HepG2 (cell line): ENCODE data around the gene LSR. TPM values are rescaled to one million over a fixed set of nuclear protein-coding genes. Genes with fewer than 3 reads are reported as not detected.
A peak's percentile ranks its signal among the peaks of the same experiment; 100 is the strongest.

ENCODE experiments used
- CEBPZ ChIP-seq: IDR thresholded peaks from 2 replicates; pipeline ENCODE4 v1.6.1; 2012; ENCODE audit warnings: low read length, improper control_type of control experiment
- CREBL2 ChIP-seq: sonication (generic); formaldehyde crosslinking; IDR thresholded peaks from 2 replicates; pipeline ENCODE4 v1.8.1; 2023; ENCODE audit warnings: missing genetic modification reagents, mild to moderate bottlenecking, borderline replicate concordance
- CSRNP2 ChIP-seq: sonication (generic); formaldehyde crosslinking; conservative IDR thresholded peaks from 2 replicates; pipeline ENCODE4 v1.8.0; 2022; ENCODE audit warnings: low read depth, missing genetic modification reagents
- EEA1 ChIP-seq: sonication (generic); formaldehyde crosslinking; IDR thresholded peaks from 2 replicates; pipeline ENCODE4 v1.5.1; 2020; ENCODE audit warnings: mild to moderate bottlenecking, missing genetic modification reagents, borderline replicate concordance
- HOXA3 ChIP-seq: sonication (generic); formaldehyde crosslinking; IDR thresholded peaks from 2 replicates; pipeline ENCODE4 v1.5.0; 2020; ENCODE audit warnings: missing genetic modification reagents
- KAT2B ChIP-seq: fragments of 150-350 bp; IDR thresholded peaks from 2 replicates; pipeline ENCODE4 v1.6.1; 2014; ENCODE audit warnings: low read depth, low read length, borderline replicate concordance
- KMT2A ChIP-seq: sonication (generic); formaldehyde crosslinking; IDR thresholded peaks from 2 replicates; pipeline ENCODE4 v1.4.0; 2020; ENCODE audit warnings: missing genetic modification reagents
- PAXIP1 ChIP-seq: sonication (generic); formaldehyde crosslinking; conservative IDR thresholded peaks from 2 replicates; pipeline ENCODE4 v1.4.0; 2020; ENCODE audit warnings: mild to moderate bottlenecking, missing genetic modification reagents, moderate library complexity
- POGZ ChIP-seq: sonication (generic); formaldehyde crosslinking; IDR thresholded peaks from 2 replicates; pipeline ENCODE4 v1.4.0; 2020; ENCODE audit warnings: mild to moderate bottlenecking, missing genetic modification reagents
- SMAD3 ChIP-seq: sonication (generic); formaldehyde crosslinking; IDR thresholded peaks from 2 replicates; pipeline ENCODE4 v1.4.0; 2020; ENCODE audit warnings: missing genetic modification reagents
- ZFP1 ChIP-seq: IDR thresholded peaks from 2 replicates; pipeline ENCODE4 v1.6.1; 2016
- ZMAT5 ChIP-seq: sonication (generic); formaldehyde crosslinking; IDR thresholded peaks from 2 replicates; pipeline ENCODE4 v1.5.0; 2020; ENCODE audit warnings: mild to moderate bottlenecking, low read depth, missing genetic modification reagents, borderline replicate concordance
- ZNF10 ChIP-seq: sonication (generic); formaldehyde crosslinking; IDR thresholded peaks from 2 replicates; pipeline ENCODE4 v1.4.0; 2020; ENCODE audit warnings: mild to moderate bottlenecking, low read depth, missing genetic modification reagents, borderline replicate concordance
- ZNF143 ChIP-seq: sonication (generic); formaldehyde crosslinking; IDR thresholded peaks from 2 replicates; pipeline ENCODE4 v1.4.0; 2020; ENCODE audit warnings: missing genetic modification reagents
- ZNF17 ChIP-seq: sonication (generic); formaldehyde crosslinking; IDR thresholded peaks from 2 replicates; pipeline ENCODE4 v1.5.0; 2020; ENCODE audit warnings: mild to moderate bottlenecking, missing genetic modification reagents
- ZNF513 ChIP-seq: sonication (generic); formaldehyde crosslinking; conservative IDR thresholded peaks from 2 replicates; pipeline ENCODE4 v1.5.0; 2020; ENCODE audit warnings: missing genetic modification reagents
- ZNF766 ChIP-seq: sonication (generic); formaldehyde crosslinking; IDR thresholded peaks from 2 replicates; pipeline ENCODE4 v1.5.0; 2020; ENCODE audit warnings: missing genetic modification reagents, borderline replicate concordance
- polyA plus RNA-seq, 8 experiments: library from polyadenylated mRNA; depleted of rRNA in 3 of 8; stranded (reverse) in 7 of 8; unstranded in 1 of 8; fragments of >200 nt; fragmentation: Illumina TruSeq in 4 of 8; extraction: Trizol in 4 of 8; gene quantifications; 2 replicates each; pipeline versions ENCODE4 v1.2.1 to v1.2.3, GENCODE V29; 2011 to 2016; ENCODE audit warnings: low read depth in 4 of 8, missing spikeins in 1 of 8, mixed read lengths in 1 of 8; ENCODE audit not compliant: insufficient read depth in 1 of 8
- total RNA-seq, 5 experiments: library from RNA; depleted of rRNA; stranded (reverse); fragments of >200 nt; fragmentation: Illumina TruSeq; extraction: Trizol; gene quantifications; 2 replicates each; pipeline ENCODE4 v1.2.3, GENCODE V29; 2016; ENCODE audit warnings: low read depth in 1 of 5

Gene LSR
- total and polyA plus RNA-seq, 2 of the 13 experiments (the other 11 are each of a cell fraction or from before 2014, with no cell fraction given): 29.2 to 79.2 TPM

GRCh38 chr19:35248310-35249145 lies at the start of gene LSR (continued):
- TF ChIP-seq PAXIP1 (peak; percentile 75), KMT2A (CRISPR knock-in tag) (peak; percentile 53; the same call in 1 of the 2 replicates), EEA1 (CRISPR knock-in tag) (0 out of 2 replicates have a peak, but pooled peaks have one; percentile 71), CSRNP2 (CRISPR knock-in tag) (no peak), CREBL2 (CRISPR knock-in tag) (no peak), ZNF766 (0 out of 2 replicates have a peak, but pooled peaks have one; percentile 64), ZFP1 (CRISPR knock-in tag) (no peak), ZNF10 (CRISPR knock-in tag) (no peak), SMAD3 (CRISPR knock-in tag) (peak; percentile 80; the same call in 1 of the 2 replicates), ZNF143 (CRISPR knock-in tag) (no peak; the same call in 1 of the 2 replicates), HOXA3 (CRISPR knock-in tag) (peak; percentile 68), KAT2B (no peak), CEBPZ (no peak), ZMAT5 (no peak), POGZ (CRISPR knock-in tag) (peak; percentile 39; the same call in 1 of the 2 replicates), ZNF513 (CRISPR knock-in tag) (peak; percentile 84; the same call in 1 of the 2 replicates), ZNF17 (CRISPR knock-in tag) (0 out of 2 replicates have a peak, but pooled peaks have one; percentile 86)
